Glomerular endothelial cell (primary cell): Measurements from ENCODE around the gene ICOS. TPM values are rescaled to one million over a fixed set of nuclear protein-coding genes. Genes with fewer than 3 reads are reported as not detected.
"Not testable (repeated sequence)": the region's sequence is repeated elsewhere in the genome, so short reads cannot be mapped to it uniquely, and the experiment has no call there.

ENCODE experiments used
- DNase-seq: peaks from one replicate; pipeline ENCODE4 v3.0.0-alpha.2; 2011; ENCODE audit warnings: low read depth, low spot score; ENCODE audit errors: extremely low read depth
- total RNA-seq: library from RNA; depleted of rRNA; stranded (reverse); fragments of >200 nt; gene quantifications from 2 replicates; pipeline ENCODE4 v1.2.3, GENCODE V29; 2015

The ICOS gene
- total RNA-seq, 1 donor from 2014 or later = not detected

GRCh38 chr2:203972066-203972465 is 35.5 kb downstream of the ICOS start:
- no peak for DNase-seq

- no peak for DNase-seq
Observed at GRCh38 chr2:203973000-203973399, 36.4 kb downstream of the ICOS start.

- no peak for DNase-seq
Observed at GRCh38 chr2:203973676-203974075, 37.1 kb downstream of the ICOS start.

GRCh38 chr2:203975912-203976311 is 39.3 kb downstream of the ICOS start:
- DNase-seq = no peak

GRCh38 chr2:203982276-203982675 is 45.7 kb downstream of the ICOS start:
- DNase-seq = no peak

- no peak for DNase-seq
Observed at GRCh38 chr2:203983064-203983715, 46.6 kb downstream of the ICOS start.

- DNase-seq = not testable (repeated sequence)
Observed at GRCh38 chr2:203985978-203986377, 49.4 kb downstream of the ICOS start.

- no peak for DNase-seq
Observed at GRCh38 chr2:203987959-203988358, 51.4 kb downstream of the ICOS start.

- no peak for DNase-seq
Observed at GRCh38 chr2:203988500-203989260, 52.1 kb downstream of the ICOS start.

- no peak for DNase-seq
Observed at GRCh38 chr2:203989521-203989920, 53.0 kb downstream of the ICOS start.

GRCh38 chr2:203992509-203992908 is 55.9 kb downstream of the ICOS start:
- DNase-seq = no peak

GRCh38 chr2:203993011-203993410 is 56.4 kb downstream of the ICOS start:
- no peak for DNase-seq

- no peak for DNase-seq
Observed at GRCh38 chr2:203993560-203993959, 57.0 kb downstream of the ICOS start.

- no peak for DNase-seq
Observed at GRCh38 chr2:203994735-203995134, 58.2 kb downstream of the ICOS start.

GRCh38 chr2:203996692-203997091 is 60.1 kb downstream of the ICOS start:
- no peak for DNase-seq

GRCh38 chr2:203997481-203997880 is 60.9 kb downstream of the ICOS start:
- DNase-seq = no peak

GRCh38 chr2:203997980-203998809 is 61.6 kb downstream of the ICOS start:
- no peak for DNase-seq

GRCh38 chr2:203999835-204000234 is 63.3 kb downstream of the ICOS start:
- DNase-seq = no peak

GRCh38 chr2:204000446-204000845 is 63.9 kb downstream of the ICOS start:
- no peak for DNase-seq

- no peak for DNase-seq
Observed at GRCh38 chr2:204003276-204003990, 66.9 kb downstream of the ICOS start.

- no peak for DNase-seq
Observed at GRCh38 chr2:204004912-204005311, 68.3 kb downstream of the ICOS start.
